HCT116 (cell line): ENCODE results near the gene AKT3. TPM values are rescaled to one million over a fixed set of nuclear protein-coding genes. Genes with fewer than 3 reads are reported as not detected.

Experiments
- ATAC-seq: fragments of 200-7000 bp; cut with Tn5 transposase; 2 replicates; pipeline ENCODE4 v1.9.1; 2020; ENCODE audit warnings: mild to moderate bottlenecking, moderate library complexity
- BruUV-seq: library from RNA; stranded (reverse); fragments of 400-500 nt; replicated peaks from 2 replicates; lab custom pipeline; 2021; lab: Mats Ljungman, UMichigan
- CTCF ChIA-PET: fragments of 300-600 bp; sonication (Branson Sonifier 250); formaldehyde crosslinking; loops from one replicate; lab custom pipeline; 2021; ENCODE audit warnings: antibody characterized with exemption; lab: Charles Lee
- POLR2A ChIA-PET: fragments of 300-600, 350-600 bp; sonication (Branson Sonifier 250); formaldehyde crosslinking; loops from one replicate; lab custom pipeline; 2021; ENCODE audit warnings: antibody characterized with exemption; lab: Charles Lee
- RAD21 ChIA-PET, 2 experiments: fragments of 300-600 bp; sonication (Branson Sonifier 250); formaldehyde crosslinking; loops; one replicate each; lab custom pipeline; 2023; ENCODE audit warnings: low total read pairs in 2 of 2; ENCODE audit not compliant: uncharacterized antibody in 2 of 2, unreplicated experiment in 2 of 2, low non-redundant PET in 1 of 2; lab: Charles Lee
- DNase-seq: peaks from one replicate; pipeline ENCODE4 v3.0.0-alpha.2; 2010; ENCODE audit warnings: low read depth, low spot score
- H2AFZ ChIP-seq: fragments of 200-600 bp; shearing (Covaris generic), sonication (generic); 2 replicates; pipeline ENCODE4 v1.6.1; 2017; ENCODE audit warnings: low read depth, mixed run types, mixed read lengths, antibody characterized with exemption, low read length; ENCODE audit not compliant: poor library complexity, severe bottlenecking
- H3K27ac ChIP-seq: 2 replicates; pipeline ENCODE4 v1.5.1; 2012; ENCODE audit warnings: low read depth, low read length
- H3K27me3 ChIP-seq: fragments of 200-600 bp; sonication (generic); 2 replicates; pipeline ENCODE4 v1.6.1; 2016; ENCODE audit warnings: mixed run types, low read length, mixed read lengths; ENCODE audit not compliant: insufficient read depth
- H3K36me3 ChIP-seq, 2 experiments: fragments of 200-500 bp in 1 of 2; fragments of 200-600 bp in 1 of 2; sonication (Bioruptor generic) in 1 of 2; sonication (generic) in 1 of 2; 2 replicates each; pipeline versions ENCODE4 v1.5.1 to v1.6.1; 2014 to 2016; ENCODE audit warnings: low read length in 2 of 2, inconsistent platforms in 1 of 2, mixed read lengths in 1 of 2, mixed run types in 1 of 2; ENCODE audit not compliant: insufficient read depth in 2 of 2, control insufficient read depth in 1 of 2
- H3K4me1 ChIP-seq, 2 experiments: fragments of 200-600 bp in 1 of 2; sonication (generic) in 1 of 2; 2 replicates each; pipeline versions ENCODE4 v1.5.1 to v1.6.1; 2012 to 2017; ENCODE audit warnings: low read length in 2 of 2, inconsistent platforms in 1 of 2, mild to moderate bottlenecking in 1 of 2, mixed read lengths in 1 of 2, mixed run types in 1 of 2, moderate library complexity in 1 of 2; ENCODE audit not compliant: insufficient read depth in 2 of 2, control insufficient read depth in 1 of 2
- H3K4me2 ChIP-seq: fragments of 200-600 bp; sonication (generic); 2 replicates; pipeline ENCODE4 v1.6.1; 2017; ENCODE audit warnings: mixed run types, low read length, mixed read lengths
- H3K4me3 ChIP-seq, 2 experiments: fragments of 200-600 bp in 1 of 2; sonication (generic) in 1 of 2; replicated peaks in 1 of 2; 2 replicates each; pipeline ENCODE4 v1.5.1; 2011 to 2016; ENCODE audit warnings: low read length in 2 of 2, control low read depth in 1 of 2, low read depth in 1 of 2, mild to moderate bottlenecking in 1 of 2, mixed read lengths in 1 of 2, mixed run types in 1 of 2
- H3K79me2 ChIP-seq: fragments of 200-600 bp; sonication (generic); 2 replicates; pipeline ENCODE4 v1.6.1; 2017; ENCODE audit warnings: mild to moderate bottlenecking, mixed run types, low read length, moderate library complexity, mixed read lengths; ENCODE audit not compliant: insufficient read depth
- H3K9ac ChIP-seq: fragments of 200-600 bp; sonication (generic); 2 replicates; pipeline ENCODE4 v1.6.1; 2016; ENCODE audit warnings: low read length, mixed read lengths
- H3K9me2 ChIP-seq: fragments of 200-600 bp; sonication (generic), shearing (Covaris generic); 2 replicates; pipeline ENCODE4 v1.6.1; 2017; ENCODE audit warnings: mixed run types, mild to moderate bottlenecking, moderate library complexity; ENCODE audit not compliant: insufficient read depth
- H3K9me3 ChIP-seq, 2 experiments: fragments of 200-500 bp in 1 of 2; fragments of 200-600 bp in 1 of 2; sonication (Bioruptor generic) in 1 of 2; sonication (generic) in 1 of 2; 2 replicates each; pipeline ENCODE4 v1.6.1; 2014 to 2017; ENCODE audit warnings: low read length in 2 of 2, mixed read lengths in 2 of 2, inconsistent platforms in 1 of 2, low read depth in 1 of 2, mild to moderate bottlenecking in 1 of 2, mixed run types in 1 of 2, moderate library complexity in 1 of 2; ENCODE audit not compliant: control insufficient read depth in 1 of 2, insufficient read depth in 1 of 2
- H4K20me1 ChIP-seq: fragments of 200-600 bp; sonication (generic), shearing (Covaris generic); 2 replicates; pipeline ENCODE4 v1.6.1; 2017; ENCODE audit warnings: mixed run types, mild to moderate bottlenecking, moderate library complexity; ENCODE audit not compliant: insufficient read depth
- EZH2 ChIP-seq: fragments of 200-600 bp; sonication (generic); IDR thresholded peaks from 2 replicates; pipeline ENCODE4 v1.6.1; 2017; ENCODE audit warnings: antibody characterized with exemption, mixed run types
- intact Hi-C: fragments of 100-400 bp; cut with micrococcal nuclease; formaldehyde crosslinking; loops from 2 replicates; pipeline ENCODE4 v1.10.0; 2022
- total RNA-seq: library from RNA; stranded (reverse); gene quantifications from one replicate; pipeline ENCODE4 v1.2.1, GENCODE V29; 2021; ENCODE audit not compliant: unreplicated experiment
- TF ChIP-seq, protein P1 (sequence below): IDR thresholded peaks from 2 replicates; pipeline ENCODE4 v1.6.1; 2011; ENCODE audit warnings: mild to moderate bottlenecking, low read length, moderate library complexity; ENCODE audit not compliant: insufficient replicate concordance; ENCODE audit errors: extremely low read depth
- TF ChIP-seq, protein P2 (sequence below): IDR thresholded peaks from 2 replicates; pipeline ENCODE4 v1.6.1; 2012
- TF ChIP-seq, protein P3 (sequence below): IDR thresholded peaks from 2 replicates; pipeline ENCODE4 v1.6.1; 2012; ENCODE audit warnings: low read depth

Gene AKT3
- total RNA-seq, 1 experiment from 2014 or later, result 0.49 TPM

DNA sequence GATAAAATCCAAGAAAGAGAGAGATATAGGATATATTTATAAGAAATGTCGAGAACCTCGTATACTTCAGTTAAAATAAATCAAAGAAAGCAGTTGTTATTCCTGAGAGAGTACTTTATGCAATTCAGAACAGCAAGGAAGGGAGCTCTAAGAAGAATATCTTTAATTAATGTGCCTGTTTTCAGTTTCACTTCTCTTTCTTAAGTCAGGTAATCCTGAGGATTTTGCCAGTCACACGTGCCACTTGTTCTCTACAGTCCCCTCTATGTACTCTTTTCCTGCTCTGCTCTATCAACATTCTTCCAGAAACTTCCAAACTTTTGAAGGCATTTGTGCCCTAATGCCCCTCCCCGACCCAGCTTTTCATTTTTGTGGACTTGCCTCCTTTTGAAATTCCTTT lies 211.9 kb downstream of the AKT3 start (continued):
- no peak for TF ChIP-seq EZH2
- TF ChIP-seq, all 23 proteins: peak for 0

DNA sequence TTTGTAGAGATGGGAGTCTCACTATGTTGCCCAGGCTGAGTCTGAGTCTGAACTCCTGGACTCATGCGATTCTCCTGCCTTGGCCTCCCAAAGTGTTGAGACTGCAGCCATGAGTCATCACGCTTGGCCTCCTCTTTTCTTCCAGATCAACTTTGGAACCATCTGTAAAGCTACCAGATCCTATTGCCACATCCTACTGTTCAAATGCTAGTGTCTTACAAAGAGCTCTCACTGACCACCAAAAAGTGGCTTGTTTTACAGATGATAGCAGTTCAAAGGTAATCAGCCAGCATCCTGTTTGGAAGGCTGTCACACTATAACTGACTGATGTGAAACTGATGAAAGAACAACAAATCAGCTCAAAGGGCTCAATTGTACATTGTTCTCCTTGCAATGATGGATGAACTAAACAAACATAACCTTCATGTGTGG lies 221.6 kb downstream of the AKT3 start:
- TF ChIP-seq, protein P1, sequence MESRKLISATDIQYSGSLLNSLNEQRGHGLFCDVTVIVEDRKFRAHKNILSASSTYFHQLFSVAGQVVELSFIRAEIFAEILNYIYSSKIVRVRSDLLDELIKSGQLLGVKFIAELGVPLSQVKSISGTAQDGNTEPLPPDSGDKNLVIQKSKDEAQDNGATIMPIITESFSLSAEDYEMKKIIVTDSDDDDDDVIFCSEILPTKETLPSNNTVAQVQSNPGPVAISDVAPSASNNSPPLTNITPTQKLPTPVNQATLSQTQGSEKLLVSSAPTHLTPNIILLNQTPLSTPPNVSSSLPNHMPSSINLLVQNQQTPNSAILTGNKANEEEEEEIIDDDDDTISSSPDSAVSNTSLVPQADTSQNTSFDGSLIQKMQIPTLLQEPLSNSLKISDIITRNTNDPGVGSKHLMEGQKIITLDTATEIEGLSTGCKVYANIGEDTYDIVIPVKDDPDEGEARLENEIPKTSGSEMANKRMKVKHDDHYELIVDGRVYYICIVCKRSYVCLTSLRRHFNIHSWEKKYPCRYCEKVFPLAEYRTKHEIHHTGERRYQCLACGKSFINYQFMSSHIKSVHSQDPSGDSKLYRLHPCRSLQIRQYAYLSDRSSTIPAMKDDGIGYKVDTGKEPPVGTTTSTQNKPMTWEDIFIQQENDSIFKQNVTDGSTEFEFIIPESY, result no peak
- TF ChIP-seq, protein P2, sequence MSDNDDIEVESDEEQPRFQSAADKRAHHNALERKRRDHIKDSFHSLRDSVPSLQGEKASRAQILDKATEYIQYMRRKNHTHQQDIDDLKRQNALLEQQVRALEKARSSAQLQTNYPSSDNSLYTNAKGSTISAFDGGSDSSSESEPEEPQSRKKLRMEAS, result no peak
- TF ChIP-seq, protein P3, sequence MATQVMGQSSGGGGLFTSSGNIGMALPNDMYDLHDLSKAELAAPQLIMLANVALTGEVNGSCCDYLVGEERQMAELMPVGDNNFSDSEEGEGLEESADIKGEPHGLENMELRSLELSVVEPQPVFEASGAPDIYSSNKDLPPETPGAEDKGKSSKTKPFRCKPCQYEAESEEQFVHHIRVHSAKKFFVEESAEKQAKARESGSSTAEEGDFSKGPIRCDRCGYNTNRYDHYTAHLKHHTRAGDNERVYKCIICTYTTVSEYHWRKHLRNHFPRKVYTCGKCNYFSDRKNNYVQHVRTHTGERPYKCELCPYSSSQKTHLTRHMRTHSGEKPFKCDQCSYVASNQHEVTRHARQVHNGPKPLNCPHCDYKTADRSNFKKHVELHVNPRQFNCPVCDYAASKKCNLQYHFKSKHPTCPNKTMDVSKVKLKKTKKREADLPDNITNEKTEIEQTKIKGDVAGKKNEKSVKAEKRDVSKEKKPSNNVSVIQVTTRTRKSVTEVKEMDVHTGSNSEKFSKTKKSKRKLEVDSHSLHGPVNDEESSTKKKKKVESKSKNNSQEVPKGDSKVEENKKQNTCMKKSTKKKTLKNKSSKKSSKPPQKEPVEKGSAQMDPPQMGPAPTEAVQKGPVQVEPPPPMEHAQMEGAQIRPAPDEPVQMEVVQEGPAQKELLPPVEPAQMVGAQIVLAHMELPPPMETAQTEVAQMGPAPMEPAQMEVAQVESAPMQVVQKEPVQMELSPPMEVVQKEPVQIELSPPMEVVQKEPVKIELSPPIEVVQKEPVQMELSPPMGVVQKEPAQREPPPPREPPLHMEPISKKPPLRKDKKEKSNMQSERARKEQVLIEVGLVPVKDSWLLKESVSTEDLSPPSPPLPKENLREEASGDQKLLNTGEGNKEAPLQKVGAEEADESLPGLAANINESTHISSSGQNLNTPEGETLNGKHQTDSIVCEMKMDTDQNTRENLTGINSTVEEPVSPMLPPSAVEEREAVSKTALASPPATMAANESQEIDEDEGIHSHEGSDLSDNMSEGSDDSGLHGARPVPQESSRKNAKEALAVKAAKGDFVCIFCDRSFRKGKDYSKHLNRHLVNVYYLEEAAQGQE, result no peak
- Histone ChIP-seq H3K36me3 (no peaks in the 10 kb centered on the region), H3K4me3 (no peak overlapping the region), H3K4me2 (no peak overlapping the region), H3K27ac (no peak overlapping the region), H3K9me2 (no peaks in the 10 kb centered on the region), H3K27me3 (0 out of 2 replicates have a peak, but pooled peaks cover 8% of the 10 kb centered on the region), H3K79me2 (no peaks in the 10 kb centered on the region), H3K4me1 (no peaks in the 10 kb centered on the region), H3K9me3 (no peaks in the 10 kb centered on the region), H3K9ac (no peak overlapping the region), H2AFZ (no peak overlapping the region), H4K20me1 (no peaks in the 10 kb centered on the region)
- CTCF ChIA-PET, result no interaction called here
- intact Hi-C loops, result no loop called here
- POLR2A ChIA-PET, result no interaction called here
- ATAC-seq (no peak), DNase-seq (no peak)
- BruUV-seq, result no TSS peak
- RAD21 ChIA-PET, result no interaction called here
